Stimulated activated CD8-positive, alpha-beta memory T cell treated with anti-CD3 and anti-CD28 coated beads, Interleukin-15, amount 100 ng/mL, for 24 hours (primary cell): ENCODE results near the gene IL20RA.
"Not testable (repeated sequence)": the region's sequence is repeated elsewhere in the genome, so short reads cannot be mapped to it uniquely, and the experiment has no call there.

Experiments
- DNase-seq: peaks from one replicate; pipeline ENCODE4 v3.0.0-alpha.2; 2020; ENCODE audit warnings: low read depth

IL20RA gene

GRCh38 chr6:136971609-136972008 is 73.2 kb downstream of the IL20RA start:
- no peak for DNase-seq

- DNase-seq: no peak
These were observed 74.8 kb downstream of the IL20RA start for GRCh38 chr6:136969930-136970329.

GRCh38 chr6:136969433-136969832 is 75.3 kb downstream of the IL20RA start:
- DNase-seq: no peak

- DNase-seq: no peak
These were observed 75.9 kb downstream of the IL20RA start for GRCh38 chr6:136968837-136969236.

- peak; percentile 12 for DNase-seq
These were observed 76.7 kb downstream of the IL20RA start for GRCh38 chr6:136967876-136968752.

GRCh38 chr6:136964398-136964797 is 80.4 kb downstream of the IL20RA start:
- DNase-seq: no peak

- DNase-seq: no peak
These were observed 81.5 kb downstream of the IL20RA start for GRCh38 chr6:136963259-136963658.

- DNase-seq: no peak
These were observed 82.1 kb downstream of the IL20RA start for GRCh38 chr6:136962661-136963060.

GRCh38 chr6:136961848-136962247 is 82.9 kb downstream of the IL20RA start:
- no peak for DNase-seq

GRCh38 chr6:136960781-136961180 is 84.0 kb downstream of the IL20RA start:
- DNase-seq: no peak

GRCh38 chr6:136959935-136960334 is 84.8 kb downstream of the IL20RA start:
- not testable (repeated sequence) for DNase-seq

- DNase-seq: no peak
These were observed 85.3 kb downstream of the IL20RA start for GRCh38 chr6:136959471-136959891.

GRCh38 chr6:136958168-136958567 is 86.6 kb downstream of the IL20RA start:
- DNase-seq: no peak

GRCh38 chr6:136956590-136957544 is 87.9 kb downstream of the IL20RA start:
- no peak for DNase-seq

GRCh38 chr6:136955123-136955522 is 89.6 kb downstream of the IL20RA start:
- no peak for DNase-seq

GRCh38 chr6:136952714-136953260 is 92.0 kb downstream of the IL20RA start:
- no peak for DNase-seq

- DNase-seq: no peak
These were observed 94.2 kb downstream of the IL20RA start for GRCh38 chr6:136950436-136951126.
